ENCODE data around the gene ISOC1. TPM values are rescaled to one million over a fixed set of nuclear protein-coding genes. Genes with fewer than 3 reads are reported as not detected.

The ISOC1 gene
- total RNA-seq, 6 experiments from 2014 or later: 32.2 to 52.8 (median 44.4) TPM

GRCh38 chr5:129116797-129117196 lies 22.2 kb downstream of the ISOC1 start:
- H3K27ac ChIP-seq: no peak overlapping the region
- WGBS (ENCODE audit: insufficient coverage, low coverage, low lambda C conversion rate, missing lambda C conversion rate): 78% methylated on average over 1 of the region's 3 CpGs
- no peak for DNase-seq
- H3K36me3 ChIP-seq: no peaks in the 10 kb centered on the region
- no peak for ATAC-seq
- TF ChIP-seq POLR2A (IDR thresholded peaks at IDR 0.05): no peak
- peaks cover 0 to 11% (median 5%) of the 10 kb centered on the region in 4 donors for H3K4me1 ChIP-seq
- no peaks in the 10 kb centered on the region for H3K27me3 ChIP-seq
- intact Hi-C loops (cut with DNase I): no loop called here
- no peak overlapping the region for H3K4me3 ChIP-seq
- no peaks in the 10 kb centered on the region for H3K9me3 ChIP-seq

- Histone ChIP-seq H3K4me3 (no peak overlapping the region), H3K36me3 (no peaks in the 10 kb centered on the region), H3K27me3 (no peaks in the 10 kb centered on the region), H3K27ac (no peak overlapping the region), H3K9me3 (no peaks in the 10 kb centered on the region), H3K4me1 (peaks cover 0 to 11% (median 5%) of the 10 kb centered on the region in 4 donors)
- intact Hi-C loops (cut with DNase I): no loop called here
- no peak for DNase-seq
- ATAC-seq: no peak
- TF ChIP-seq POLR2A (IDR thresholded peaks at IDR 0.05) (no peak), CTCF (IDR thresholded peaks at IDR 0.05) (no peak)
Observed at GRCh38 chr5:129118405-129118804, 23.9 kb downstream of the ISOC1 start.

GRCh38 chr5:129118826-129119225 lies 24.3 kb downstream of the ISOC1 start:
- Histone ChIP-seq H3K27me3 (no peaks in the 10 kb centered on the region), H3K4me3 (no peak overlapping the region), H3K9me3 (no peaks in the 10 kb centered on the region), H3K4me1 (peaks cover 0 to 11% (median 5%) of the 10 kb centered on the region in 4 donors), H3K36me3 (no peaks in the 10 kb centered on the region), H3K27ac (no peak overlapping the region)
- 83% methylated on average over 2 of the region's 2 CpGs for WGBS (ENCODE audit: insufficient coverage, low coverage, low lambda C conversion rate, missing lambda C conversion rate)
- no peak for DNase-seq
- intact Hi-C loops (cut with DNase I): no loop called here
- no peak for ATAC-seq
- TF ChIP-seq POLR2A (IDR thresholded peaks at IDR 0.05) (no peak), CTCF (IDR thresholded peaks at IDR 0.05) (no peak)

GRCh38 chr5:129120158-129120581 lies 25.6 kb downstream of the ISOC1 start:
- H3K4me1 ChIP-seq: peaks cover 0 to 12% (median 5%) of the 10 kb centered on the region in 4 donors
- H3K36me3 ChIP-seq: no peaks in the 10 kb centered on the region
- intact Hi-C loops (cut with DNase I): no loop called here
- no peak overlapping the region for H3K27ac ChIP-seq
- DNase-seq: no peak
- H3K4me3 ChIP-seq: no peak overlapping the region
- no peaks in the 10 kb centered on the region for H3K9me3 ChIP-seq
- WGBS (ENCODE audit: insufficient coverage, low coverage, low lambda C conversion rate, missing lambda C conversion rate): 100% methylated on average over 3 of the region's 3 CpGs
- TF ChIP-seq CTCF (IDR thresholded peaks at IDR 0.05) (no peak), POLR2A (IDR thresholded peaks at IDR 0.05) (no peak)
- no peak for ATAC-seq
- no peaks in the 10 kb centered on the region for H3K27me3 ChIP-seq

- Histone ChIP-seq H3K9me3 (no peaks in the 10 kb centered on the region), H3K27me3 (no peaks in the 10 kb centered on the region), H3K4me3 (no peak overlapping the region), H3K36me3 (no peaks in the 10 kb centered on the region), H3K27ac (no peak overlapping the region), H3K4me1 (peaks cover 0 to 13% (median 6%) of the 10 kb centered on the region in 4 donors)
- ATAC-seq: no peak
- intact Hi-C loops (cut with DNase I): no loop called here
- TF ChIP-seq POLR2A (IDR thresholded peaks at IDR 0.05) (no peak), CTCF (IDR thresholded peaks at IDR 0.05) (no peak)
- DNase-seq: no peak
Observed at GRCh38 chr5:129122560-129122959, 28.0 kb downstream of the ISOC1 start.
